HCT116 (cell line): ENCODE measurements around the gene UGGT2. TPM values are rescaled to one million over a fixed set of nuclear protein-coding genes. Genes with fewer than 3 reads are reported as not detected.

ENCODE experiments used
- ATAC-seq: fragments of 200-7000 bp; cut with Tn5 transposase; 2 replicates; pipeline ENCODE4 v1.9.1; 2020; ENCODE audit warnings: mild to moderate bottlenecking, moderate library complexity
- BruUV-seq: library from RNA; stranded (reverse); fragments of 400-500 nt; replicated peaks from 2 replicates; lab custom pipeline; 2021; lab: Mats Ljungman, UMichigan
- CTCF ChIA-PET: fragments of 300-600 bp; sonication (Branson Sonifier 250); formaldehyde crosslinking; loops from one replicate; lab custom pipeline; 2021; ENCODE audit warnings: antibody characterized with exemption; lab: Charles Lee
- POLR2A ChIA-PET: fragments of 300-600, 350-600 bp; sonication (Branson Sonifier 250); formaldehyde crosslinking; loops from one replicate; lab custom pipeline; 2021; ENCODE audit warnings: antibody characterized with exemption; lab: Charles Lee
- RAD21 ChIA-PET, 2 experiments: fragments of 300-600 bp; sonication (Branson Sonifier 250); formaldehyde crosslinking; loops; one replicate each; lab custom pipeline; 2023; ENCODE audit warnings: low total read pairs in 2 of 2; ENCODE audit not compliant: uncharacterized antibody in 2 of 2, unreplicated experiment in 2 of 2, low non-redundant PET in 1 of 2; lab: Charles Lee
- DNase-seq: peaks from one replicate; pipeline ENCODE4 v3.0.0-alpha.2; 2010; ENCODE audit warnings: low read depth, low spot score
- H2AFZ ChIP-seq: fragments of 200-600 bp; shearing (Covaris generic), sonication (generic); 2 replicates; pipeline ENCODE4 v1.6.1; 2017; ENCODE audit warnings: low read depth, mixed run types, mixed read lengths, antibody characterized with exemption, low read length; ENCODE audit not compliant: poor library complexity, severe bottlenecking
- H3K27ac ChIP-seq: 2 replicates; pipeline ENCODE4 v1.5.1; 2012; ENCODE audit warnings: low read depth, low read length
- H3K27me3 ChIP-seq: fragments of 200-600 bp; sonication (generic); 2 replicates; pipeline ENCODE4 v1.6.1; 2016; ENCODE audit warnings: mixed run types, low read length, mixed read lengths; ENCODE audit not compliant: insufficient read depth
- H3K36me3 ChIP-seq, 2 experiments: fragments of 200-500 bp in 1 of 2; fragments of 200-600 bp in 1 of 2; sonication (Bioruptor generic) in 1 of 2; sonication (generic) in 1 of 2; 2 replicates each; pipeline versions ENCODE4 v1.5.1 to v1.6.1; 2014 to 2016; ENCODE audit warnings: low read length in 2 of 2, inconsistent platforms in 1 of 2, mixed read lengths in 1 of 2, mixed run types in 1 of 2; ENCODE audit not compliant: insufficient read depth in 2 of 2, control insufficient read depth in 1 of 2
- H3K4me1 ChIP-seq, 2 experiments: fragments of 200-600 bp in 1 of 2; sonication (generic) in 1 of 2; 2 replicates each; pipeline versions ENCODE4 v1.5.1 to v1.6.1; 2012 to 2017; ENCODE audit warnings: low read length in 2 of 2, inconsistent platforms in 1 of 2, mild to moderate bottlenecking in 1 of 2, mixed read lengths in 1 of 2, mixed run types in 1 of 2, moderate library complexity in 1 of 2; ENCODE audit not compliant: insufficient read depth in 2 of 2, control insufficient read depth in 1 of 2
- H3K4me2 ChIP-seq: fragments of 200-600 bp; sonication (generic); 2 replicates; pipeline ENCODE4 v1.6.1; 2017; ENCODE audit warnings: mixed run types, low read length, mixed read lengths
- H3K4me3 ChIP-seq, 2 experiments: fragments of 200-600 bp in 1 of 2; sonication (generic) in 1 of 2; replicated peaks in 1 of 2; 2 replicates each; pipeline ENCODE4 v1.5.1; 2011 to 2016; ENCODE audit warnings: low read length in 2 of 2, control low read depth in 1 of 2, low read depth in 1 of 2, mild to moderate bottlenecking in 1 of 2, mixed read lengths in 1 of 2, mixed run types in 1 of 2
- H3K79me2 ChIP-seq: fragments of 200-600 bp; sonication (generic); 2 replicates; pipeline ENCODE4 v1.6.1; 2017; ENCODE audit warnings: mild to moderate bottlenecking, mixed run types, low read length, moderate library complexity, mixed read lengths; ENCODE audit not compliant: insufficient read depth
- H3K9ac ChIP-seq: fragments of 200-600 bp; sonication (generic); 2 replicates; pipeline ENCODE4 v1.6.1; 2016; ENCODE audit warnings: low read length, mixed read lengths
- H3K9me2 ChIP-seq: fragments of 200-600 bp; sonication (generic), shearing (Covaris generic); 2 replicates; pipeline ENCODE4 v1.6.1; 2017; ENCODE audit warnings: mixed run types, mild to moderate bottlenecking, moderate library complexity; ENCODE audit not compliant: insufficient read depth
- H3K9me3 ChIP-seq, 2 experiments: fragments of 200-500 bp in 1 of 2; fragments of 200-600 bp in 1 of 2; sonication (Bioruptor generic) in 1 of 2; sonication (generic) in 1 of 2; 2 replicates each; pipeline ENCODE4 v1.6.1; 2014 to 2017; ENCODE audit warnings: low read length in 2 of 2, mixed read lengths in 2 of 2, inconsistent platforms in 1 of 2, low read depth in 1 of 2, mild to moderate bottlenecking in 1 of 2, mixed run types in 1 of 2, moderate library complexity in 1 of 2; ENCODE audit not compliant: control insufficient read depth in 1 of 2, insufficient read depth in 1 of 2
- H4K20me1 ChIP-seq: fragments of 200-600 bp; sonication (generic), shearing (Covaris generic); 2 replicates; pipeline ENCODE4 v1.6.1; 2017; ENCODE audit warnings: mixed run types, mild to moderate bottlenecking, moderate library complexity; ENCODE audit not compliant: insufficient read depth
- ATF3 ChIP-seq: IDR thresholded peaks from 2 replicates; pipeline ENCODE4 v1.6.1; 2012
- CBX3 ChIP-seq: IDR thresholded peaks from 2 replicates; pipeline ENCODE4 v1.6.1; 2012; ENCODE audit warnings: low read depth
- CEBPB ChIP-seq: IDR thresholded peaks from 2 replicates; pipeline ENCODE4 v1.6.1; 2012; ENCODE audit warnings: low read depth
- ELF1 ChIP-seq: IDR thresholded peaks from 2 replicates; pipeline ENCODE4 v1.6.1; 2012; ENCODE audit warnings: low read depth, borderline replicate concordance
- EZH2 ChIP-seq: fragments of 200-600 bp; sonication (generic); IDR thresholded peaks from 2 replicates; pipeline ENCODE4 v1.6.1; 2017; ENCODE audit warnings: antibody characterized with exemption, mixed run types
- EZH2phosphoT487 ChIP-seq: fragments of 200-600 bp; IDR thresholded peaks from 2 replicates; pipeline ENCODE4 v1.6.1; 2018; ENCODE audit warnings: antibody characterized with exemption, borderline replicate concordance
- FOSL1 ChIP-seq: IDR thresholded peaks from 2 replicates; pipeline ENCODE4 v1.6.1; 2012; ENCODE audit warnings: low read depth
- JUND ChIP-seq: IDR thresholded peaks from 2 replicates; pipeline ENCODE4 v1.6.1; 2012
- RAD21 ChIP-seq: IDR thresholded peaks from 2 replicates; pipeline ENCODE4 v1.6.1; 2012; ENCODE audit warnings: low read depth, mild to moderate bottlenecking
- SIN3A ChIP-seq: IDR thresholded peaks from 2 replicates; pipeline ENCODE4 v1.6.1; 2012; ENCODE audit warnings: low read depth
- SRF ChIP-seq: IDR thresholded peaks from 2 replicates; pipeline ENCODE4 v1.6.1; 2012; ENCODE audit warnings: low read depth
- TCF7L2 ChIP-seq: IDR thresholded peaks from 2 replicates; pipeline ENCODE4 v1.7.0; 2011; ENCODE audit warnings: borderline replicate concordance, inconsistent platforms; ENCODE audit not compliant: insufficient read depth, insufficient read length; ENCODE audit errors: extremely low read depth
- intact Hi-C: fragments of 100-400 bp; cut with micrococcal nuclease; formaldehyde crosslinking; loops from 2 replicates; pipeline ENCODE4 v1.10.0; 2022
- total RNA-seq: library from RNA; stranded (reverse); gene quantifications from one replicate; pipeline ENCODE4 v1.2.1, GENCODE V29; 2021; ENCODE audit not compliant: unreplicated experiment

The UGGT2 gene
- total RNA-seq, 1 experiment from 2014 or later: 27.1 TPM

GRCh38 chr13:95797016-95797415, 256.2 kb downstream of the UGGT2 start:
- Histone ChIP-seq H3K27ac (no peak overlapping the region), H3K9me2 (no peaks in the 10 kb centered on the region), H3K36me3 (peaks cover 0 to 3% of the 10 kb centered on the region in 2 experiments; a peak in 1 of 4 replicates), H3K4me3 (no peak overlapping the region), H3K4me1 (no peaks in the 10 kb centered on the region), H3K79me2 (no peaks in the 10 kb centered on the region)
- RAD21 ChIA-PET: no interaction called here
- DNase-seq: no peak
- POLR2A ChIA-PET: no interaction called here
- TF ChIP-seq RAD21: no peak
- TF ChIP-seq, all 23 proteins: peak for 0
- Histone ChIP-seq H4K20me1 (no peaks in the 10 kb centered on the region), H3K27me3 (no peaks in the 10 kb centered on the region), H3K4me2 (no peak overlapping the region), H3K9ac (no peak overlapping the region), H2AFZ (no peak overlapping the region), H3K9me3 (no peaks in the 10 kb centered on the region)
- CTCF ChIA-PET: no interaction called here
- intact Hi-C loops: no loop called here
- no peak for ATAC-seq
- no TSS peak for BruUV-seq

DNA sequence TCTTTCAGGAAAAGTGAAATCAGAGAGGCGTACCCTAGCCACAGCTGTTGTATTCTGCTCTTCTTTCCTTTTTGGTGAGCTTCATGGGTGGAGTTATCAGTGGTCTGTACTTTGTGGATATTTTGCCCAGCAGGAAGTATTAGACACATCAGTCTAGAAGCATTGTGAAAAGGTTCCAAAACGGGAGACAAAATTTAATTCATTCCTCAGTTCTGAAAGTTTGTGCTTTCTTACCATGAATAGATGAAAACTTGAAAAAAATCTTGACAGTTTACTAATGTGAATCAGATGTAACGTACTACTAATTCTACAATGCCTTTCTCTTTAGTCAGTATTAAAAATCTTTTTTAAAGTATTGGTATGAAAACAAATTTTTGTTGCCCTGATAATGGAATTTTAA, 259.4 kb downstream of the UGGT2 start:
- ATAC-seq: no peak

More for the DNA sequence above, 259.4 kb downstream of the UGGT2 start:
- TF ChIP-seq JUND (no peak), SRF (no peak), ATF3 (no peak), EZH2 (no peak), TCF7L2 (no peak), CEBPB (no peak), FOSL1 (no peak), CBX3 (no peak), EZH2phosphoT487 (no peak), ELF1 (no peak), SIN3A (no peak), RAD21 (no peak)
- Histone ChIP-seq H3K4me1 (no peaks in the 10 kb centered on the region), H3K9ac (no peak overlapping the region), H3K27ac (no peak overlapping the region), H2AFZ (no peak overlapping the region), H3K9me2 (no peaks in the 10 kb centered on the region), H3K79me2 (no peaks in the 10 kb centered on the region), H4K20me1 (no peaks in the 10 kb centered on the region), H3K4me3 (no peak overlapping the region), H3K36me3 (peaks cover 0 to 3% of the 10 kb centered on the region in 2 experiments; a peak in 1 of 4 replicates), H3K4me2 (no peak overlapping the region), H3K27me3 (no peaks in the 10 kb centered on the region), H3K9me3 (no peaks in the 10 kb centered on the region)
- ChIA-PET CTCF (no interaction called here), RAD21 (no interaction called here), POLR2A (no interaction called here)
- intact Hi-C loops: no loop called here
- no TSS peak for BruUV-seq
- DNase-seq: no peak
